Spleen (tissue), 7 donors: ENCODE data around the gene LTC4S.
A peak's percentile ranks its signal among the peaks of the same experiment; 100 is the strongest.

Experiments
- POLR2A ChIP-seq, 3 donors: fragments of 450-650 bp; IDR thresholded peaks; one replicate each; pipeline ENCODE4 v1.5.1; 2017; ENCODE audit warnings: antibody characterized with exemption in 3 of 3, mild to moderate bottlenecking in 1 of 3
- POLR2AphosphoS5 ChIP-seq, 3 donors: sonication (generic); formaldehyde crosslinking; IDR thresholded peaks; one replicate each; pipeline ENCODE4 v1.5.1; 2017; ENCODE audit warnings: antibody characterized with exemption in 3 of 3
- TF ChIP-seq, protein P1 (sequence below), 11 experiments: fragments of 200-600 bp in 7 of 11; fragments of 450-650 bp in 4 of 11; sonication (generic) in 4 of 11; IDR thresholded peaks in 8 of 11; conservative IDR thresholded peaks in 3 of 11; 1 replicate in 7 of 11; 2 replicates in 4 of 11; pipeline versions ENCODE4 v1.4.0 to v1.8.0; 2016 to 2021; ENCODE audit warnings: antibody characterized with exemption in 11 of 11, inconsistent platforms in 4 of 11, mild to moderate bottlenecking in 1 of 11
- donor health status: DM: no; HTN: no; CAD: no; lungs with moderate emphysema.
- donor health status: DM: no; HTN: no; CAD: no.
- donor health status: DM: no; HTN: no; CAD: no.

GRCh38 chr5:179829732-179830435 lies 36.1 kb downstream of the LTC4S start:
- TF ChIP-seq, protein P1, sequence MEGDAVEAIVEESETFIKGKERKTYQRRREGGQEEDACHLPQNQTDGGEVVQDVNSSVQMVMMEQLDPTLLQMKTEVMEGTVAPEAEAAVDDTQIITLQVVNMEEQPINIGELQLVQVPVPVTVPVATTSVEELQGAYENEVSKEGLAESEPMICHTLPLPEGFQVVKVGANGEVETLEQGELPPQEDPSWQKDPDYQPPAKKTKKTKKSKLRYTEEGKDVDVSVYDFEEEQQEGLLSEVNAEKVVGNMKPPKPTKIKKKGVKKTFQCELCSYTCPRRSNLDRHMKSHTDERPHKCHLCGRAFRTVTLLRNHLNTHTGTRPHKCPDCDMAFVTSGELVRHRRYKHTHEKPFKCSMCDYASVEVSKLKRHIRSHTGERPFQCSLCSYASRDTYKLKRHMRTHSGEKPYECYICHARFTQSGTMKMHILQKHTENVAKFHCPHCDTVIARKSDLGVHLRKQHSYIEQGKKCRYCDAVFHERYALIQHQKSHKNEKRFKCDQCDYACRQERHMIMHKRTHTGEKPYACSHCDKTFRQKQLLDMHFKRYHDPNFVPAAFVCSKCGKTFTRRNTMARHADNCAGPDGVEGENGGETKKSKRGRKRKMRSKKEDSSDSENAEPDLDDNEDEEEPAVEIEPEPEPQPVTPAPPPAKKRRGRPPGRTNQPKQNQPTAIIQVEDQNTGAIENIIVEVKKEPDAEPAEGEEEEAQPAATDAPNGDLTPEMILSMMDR (IDR thresholded peaks at IDR 0.05 in 8 of 11, conservative IDR thresholded peaks at IDR 0.05 in 3 of 11): no peak
- no peak for TF ChIP-seq POLR2A (IDR thresholded peaks at IDR 0.05)
- TF ChIP-seq POLR2AphosphoS5 (IDR thresholded peaks at IDR 0.05): peak in 2 of 3 donors; percentile 28 to 60
